Activated CD8-positive, alpha-beta T cell treated with anti-CD3 and anti-CD28 coated beads for 36 hours (primary cell): ENCODE measurements around the gene IL3RA. TPM values are rescaled to one million over a fixed set of nuclear protein-coding genes. Genes with fewer than 3 reads are reported as not detected.

Experiments used
- ATAC-seq: fragments of 200-7000 bp; cut with Tn5 transposase; one replicate; pipeline ENCODE4 v1.10.0; 2021; ENCODE audit warnings: mild to moderate bottlenecking, moderate library complexity
- CTCF ChIA-PET: fragments of 350-600 bp; sonication (Branson Sonifier 250); formaldehyde crosslinking; loops from one replicate; lab custom pipeline; 2021; ENCODE audit warnings: antibody characterized with exemption; lab: Charles Lee
- POLR2A ChIA-PET: fragments of 350-600 bp; sonication (Branson Sonifier 250); formaldehyde crosslinking; loops from one replicate; lab custom pipeline; 2021; ENCODE audit warnings: antibody characterized with exemption; lab: Charles Lee
- DNase-seq: peaks from one replicate; pipeline ENCODE4 v3.0.0-alpha.2; 2020
- H3K27ac Mint-ChIP-seq: one replicate; pipeline ENCODE4 v1.8.0; 2021; ENCODE audit warnings: mild to moderate bottlenecking, mixed read lengths
- H3K27me3 Mint-ChIP-seq: one replicate; pipeline ENCODE4 v1.8.0; 2021; ENCODE audit warnings: mixed read lengths
- H3K36me3 Mint-ChIP-seq: one replicate; pipeline ENCODE4 v1.8.0; 2021; ENCODE audit warnings: low read depth, mixed read lengths
- H3K4me1 Mint-ChIP-seq: one replicate; pipeline ENCODE4 v1.8.0; 2021; ENCODE audit warnings: low read depth, mixed read lengths
- H3K4me3 Mint-ChIP-seq: one replicate; pipeline ENCODE4 v1.8.0; 2021; ENCODE audit warnings: mild to moderate bottlenecking, moderate library complexity, mixed read lengths
- H3K9me3 Mint-ChIP-seq: one replicate; pipeline ENCODE4 v1.8.0; 2021; ENCODE audit warnings: mixed read lengths
- CTCF ChIP-seq: fragments of 200-600 bp; IDR thresholded peaks from one replicate; pipeline ENCODE4 v1.8.0; 2022; ENCODE audit warnings: antibody characterized with exemption, mild to moderate bottlenecking
- intact Hi-C: fragments of 100-400 bp; cut with micrococcal nuclease; formaldehyde crosslinking; loops from one replicate; pipeline ENCODE4 v1.10.0; 2022
- total RNA-seq, 2 experiments: library from RNA; stranded (reverse); gene quantifications; one replicate each; pipeline ENCODE4 v1.2.3, GENCODE V29; 2021

Gene IL3RA
- total RNA-seq, 2 experiments from 2014 or later: not detected

GRCh38 chrX:1407035-1407434 is 70.5 kb downstream of the IL3RA start:
- ATAC-seq (no peak), DNase-seq (no peak)
- Mint-ChIP-seq H3K27ac (no peak overlapping the region), H3K4me1 (no peaks in the 10 kb centered on the region), H3K9me3 (no peaks in the 10 kb centered on the region), H3K4me3 (no peak overlapping the region), H3K36me3 (peaks cover 13% of the 10 kb centered on the region), H3K27me3 (no peaks in the 10 kb centered on the region)
- ChIA-PET POLR2A (no interaction called here), CTCF (no interaction called here)
- intact Hi-C loops: no loop called here
- no peak for TF ChIP-seq CTCF

- intact Hi-C loops: no loop called here
- ChIA-PET POLR2A (no interaction called here), CTCF (no interaction called here)
- Mint-ChIP-seq H3K9me3 (peaks cover 3% of the 10 kb centered on the region), H3K4me1 (no peaks in the 10 kb centered on the region), H3K27ac (no peak overlapping the region), H3K4me3 (no peak overlapping the region), H3K36me3 (peaks cover 38% of the 10 kb centered on the region), H3K27me3 (no peaks in the 10 kb centered on the region)
- no peak for TF ChIP-seq CTCF
- ATAC-seq (no peak), DNase-seq (no peak)
Measured at GRCh38 chrX:1411326-1411725, 74.7 kb downstream of the IL3RA start.

GRCh38 chrX:1412551-1413161 is 76.1 kb downstream of the IL3RA start:
- no peak overlapping the region for H3K4me3 Mint-ChIP-seq
- H3K36me3 Mint-ChIP-seq: peaks cover 38% of the 10 kb centered on the region
- no peak overlapping the region for H3K27ac Mint-ChIP-seq
- H3K4me1 Mint-ChIP-seq: no peaks in the 10 kb centered on the region
- DNase-seq: no peak
- no peak for ATAC-seq
- ChIA-PET POLR2A (no interaction called here), CTCF (no interaction called here)
- intact Hi-C loops: no loop called here
- H3K27me3 Mint-ChIP-seq: no peaks in the 10 kb centered on the region
- H3K9me3 Mint-ChIP-seq: peaks cover 3% of the 10 kb centered on the region
- no peak for TF ChIP-seq CTCF

- ChIA-PET POLR2A (no interaction called here), CTCF (no interaction called here)
- Mint-ChIP-seq H3K4me1 (no peaks in the 10 kb centered on the region), H3K36me3 (peaks cover 52% of the 10 kb centered on the region), H3K9me3 (peaks cover 5% of the 10 kb centered on the region), H3K27me3 (no peaks in the 10 kb centered on the region), H3K27ac (no peak overlapping the region), H3K4me3 (no peak overlapping the region)
- TF ChIP-seq CTCF: no peak
- DNase-seq (no peak), ATAC-seq (no peak)
- intact Hi-C loops: no loop called here
Measured at GRCh38 chrX:1416327-1416784, 79.8 kb downstream of the IL3RA start.

GRCh38 chrX:1416965-1417760 is 80.6 kb downstream of the IL3RA start:
- H3K9me3 Mint-ChIP-seq: peaks cover 12% of the 10 kb centered on the region
- CTCF ChIA-PET: no interaction called here

More at GRCh38 chrX:1416965-1417760, 80.6 kb downstream of the IL3RA start:
- Mint-ChIP-seq H3K27me3 (no peaks in the 10 kb centered on the region), H3K4me1 (no peaks in the 10 kb centered on the region), H3K27ac (no peak overlapping the region), H3K4me3 (no peak overlapping the region), H3K36me3 (peaks cover 54% of the 10 kb centered on the region)
- POLR2A ChIA-PET: no interaction called here
- no peak for TF ChIP-seq CTCF
- DNase-seq (no peak), ATAC-seq (no peak)
- intact Hi-C loops: no loop called here
